UCSD-AML1 (cell line): ENCODE data around the gene EHBP1.

Experiments used
- DNase-seq: peaks from one replicate; lab custom pipeline; 2025; ENCODE audit not compliant: unreplicated experiment; lab: John Stamatoyannopoulos, UW

Gene EHBP1

DNA sequence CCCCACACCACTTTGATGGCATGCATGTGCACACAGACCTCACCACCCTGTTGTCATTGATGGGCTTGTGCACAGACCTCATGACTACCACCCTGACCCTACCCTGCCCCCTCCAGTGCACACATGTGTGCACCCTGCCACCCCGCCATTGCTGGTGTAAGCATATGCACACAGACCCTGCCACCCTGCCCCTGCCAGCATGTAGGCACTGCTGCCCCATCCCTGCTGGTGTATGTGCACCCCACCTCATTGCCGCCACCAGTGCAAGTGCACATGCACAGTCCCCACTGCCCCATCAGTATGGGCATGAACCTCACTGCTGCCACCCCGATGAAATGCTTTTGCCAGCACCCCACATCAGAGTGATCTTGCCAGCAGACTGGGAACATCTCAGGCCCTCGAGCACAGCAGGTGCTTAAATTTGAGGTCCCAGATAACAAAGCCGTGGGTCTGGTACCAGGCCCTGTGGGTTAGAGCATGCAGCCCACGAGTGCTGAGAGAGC, 169.4 kb downstream of the EHBP1 start:
- DNase-seq = no peak

DNA sequence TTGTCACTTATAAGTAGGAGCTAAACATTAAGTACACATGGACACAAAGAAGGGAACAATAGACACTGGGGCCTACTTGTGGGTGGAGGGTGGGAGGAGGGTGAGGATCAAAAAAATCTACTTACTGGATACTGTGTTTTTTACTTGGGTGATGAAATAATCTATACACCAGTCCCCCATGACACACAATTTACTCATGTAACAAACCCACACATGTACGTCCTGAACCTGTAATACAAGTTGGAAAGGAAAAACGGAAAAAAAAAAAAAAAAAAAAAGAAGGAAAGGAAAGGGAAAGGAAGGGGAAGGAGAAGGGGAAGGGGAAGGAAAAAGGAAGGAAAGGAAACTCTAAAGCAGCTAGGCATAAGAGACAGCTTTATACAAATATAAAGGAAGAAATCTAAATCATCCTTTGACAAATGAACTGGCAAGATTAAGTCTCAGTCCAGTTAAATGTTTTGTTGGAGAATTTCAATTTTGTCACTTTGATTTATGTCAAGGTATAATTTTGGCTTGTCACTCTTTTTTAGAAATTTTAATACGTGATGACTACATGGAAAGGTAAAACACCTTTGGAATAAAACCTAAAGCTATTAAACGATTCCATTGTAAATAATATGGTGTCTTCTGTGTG, 175.8 kb downstream of the EHBP1 start:
- no peak for DNase-seq

DNA sequence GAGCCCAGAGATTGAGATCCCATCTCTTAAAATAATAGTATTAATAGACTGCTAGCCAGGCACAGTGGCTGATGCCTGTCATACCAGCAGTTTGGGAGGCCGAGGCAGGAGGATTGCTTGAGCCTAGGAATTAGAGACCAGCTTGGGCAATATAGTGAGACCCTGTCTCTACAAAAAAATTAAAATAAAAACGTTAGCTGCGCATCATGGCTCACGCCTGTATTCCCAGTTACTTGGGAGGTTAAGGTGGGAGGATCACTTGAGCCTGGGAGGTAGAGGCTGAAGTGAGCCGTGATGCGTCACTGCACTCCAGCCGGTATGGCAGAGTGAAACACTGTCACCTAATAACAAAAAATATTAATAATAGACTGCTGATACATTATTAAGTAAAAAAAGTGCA, 178.1 kb downstream of the EHBP1 start:
- no peak for DNase-seq

GRCh38 chr2:62884086-62884485, 178.6 kb downstream of the EHBP1 start:
- DNase-seq = no peak

GRCh38 chr2:62884514-62884913, 179.0 kb downstream of the EHBP1 start:
- DNase-seq = no peak

DNA sequence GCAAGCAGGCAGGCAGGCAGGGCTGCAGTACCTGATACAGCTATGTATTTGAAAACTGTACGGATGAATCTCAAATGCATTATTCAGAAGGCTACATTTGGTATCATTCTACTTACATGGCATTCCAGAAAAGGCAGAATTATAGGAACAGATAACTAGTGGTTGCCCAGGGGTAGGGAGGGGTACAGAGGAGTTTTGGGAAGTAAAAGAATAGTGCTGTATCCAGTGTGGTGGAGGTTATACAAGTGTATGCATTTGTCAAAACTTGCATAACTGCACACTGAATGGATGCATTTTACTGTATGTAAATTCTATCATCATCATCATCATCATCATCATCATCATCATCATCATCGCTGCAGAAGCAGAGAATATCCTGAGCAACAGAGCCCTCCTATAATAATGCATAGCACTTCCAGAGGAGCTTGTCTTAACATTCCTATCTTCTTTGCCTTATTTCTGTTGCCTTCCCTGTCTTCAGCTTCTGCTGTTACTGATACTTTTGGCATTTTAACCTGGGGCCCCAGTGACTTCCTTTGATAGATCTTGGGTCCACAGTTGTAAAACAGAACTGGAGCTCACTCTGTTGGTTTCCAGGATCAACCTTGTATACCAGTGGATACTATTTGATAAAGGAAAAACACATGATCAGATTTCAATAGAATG, 189.6 kb downstream of the EHBP1 start:
- DNase-seq = no peak

DNA sequence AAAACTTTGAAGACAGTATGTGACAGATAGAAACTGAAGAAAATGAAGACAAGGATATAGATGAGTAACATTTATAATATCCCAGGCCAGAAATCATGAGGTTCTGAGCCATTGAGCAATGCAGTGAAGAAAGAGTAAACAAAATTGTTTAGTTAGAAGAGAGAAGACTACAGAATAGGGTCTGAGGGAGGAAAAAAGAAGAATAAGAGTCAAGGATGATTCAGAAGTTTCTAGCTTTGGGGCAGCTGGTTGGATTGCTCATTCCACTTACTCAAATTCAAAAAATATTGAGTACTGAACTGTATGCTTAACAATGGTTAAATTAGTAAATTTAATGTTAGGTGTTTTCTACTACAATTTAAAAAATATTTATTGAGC, 190.1 kb downstream of the EHBP1 start:
- no peak for DNase-seq

DNA sequence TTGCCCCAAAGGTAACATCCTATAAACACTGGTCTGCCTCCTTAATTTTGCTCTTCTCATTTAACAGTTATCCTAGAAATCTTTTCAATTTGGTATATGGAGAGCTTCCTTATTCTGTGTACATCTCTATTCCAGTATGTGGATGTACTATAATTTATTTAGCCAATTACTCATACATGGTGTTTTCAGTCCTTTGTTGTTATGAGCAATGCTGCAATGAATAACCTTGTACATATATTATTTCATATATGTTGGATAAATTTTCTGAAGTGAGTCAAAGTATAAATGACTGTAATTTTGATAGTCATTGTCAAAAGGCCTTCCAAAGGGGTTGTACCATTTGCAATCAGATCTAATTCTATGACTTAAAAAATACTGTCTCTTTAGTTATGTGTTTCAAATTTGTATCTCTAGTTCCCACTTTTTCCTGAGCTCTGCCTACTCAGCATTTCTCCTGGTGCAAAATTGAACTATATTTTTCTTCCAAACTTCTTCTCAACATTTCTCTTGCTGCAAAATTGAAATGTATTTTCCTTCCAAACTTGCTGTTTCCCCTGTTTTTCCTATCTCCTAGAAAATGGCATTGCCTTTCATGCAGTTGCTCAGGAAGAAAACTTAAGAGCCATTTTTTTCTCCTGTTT, 191.8 kb downstream of the EHBP1 start:
- no peak for DNase-seq

- no peak for DNase-seq
These were observed 198.8 kb downstream of the EHBP1 start for GRCh38 chr2:62904344-62904743.

- no peak for DNase-seq
These were observed 202.6 kb downstream of the EHBP1 start for GRCh38 chr2:62908145-62908544.

DNA sequence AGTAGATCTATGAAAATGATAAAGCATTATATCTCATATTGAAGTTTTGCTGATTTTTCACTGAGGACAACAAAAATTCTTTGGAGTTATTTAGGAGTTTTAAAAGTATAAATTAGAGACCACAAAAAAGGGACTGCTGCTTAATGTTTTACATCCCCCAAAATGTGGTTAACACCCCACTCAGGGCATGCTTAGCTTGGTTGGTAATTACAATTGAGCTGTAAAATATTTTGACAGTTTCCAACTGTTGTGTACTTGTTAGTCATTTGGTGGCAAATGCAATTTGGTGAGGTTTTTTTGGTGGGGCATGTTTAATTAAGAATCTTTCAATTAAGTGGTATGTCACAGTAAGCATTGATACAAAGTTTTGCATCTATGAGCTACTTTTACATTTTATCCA, 207.8 kb downstream of the EHBP1 start:
- DNase-seq = no peak

- no peak for DNase-seq
These were observed 213.5 kb downstream of the EHBP1 start for GRCh38 chr2:62919041-62919440.

GRCh38 chr2:62920070-62920469, 214.6 kb downstream of the EHBP1 start:
- no peak for DNase-seq

- no peak for DNase-seq
These were observed 217.7 kb downstream of the EHBP1 start for GRCh38 chr2:62923242-62923641.

DNA sequence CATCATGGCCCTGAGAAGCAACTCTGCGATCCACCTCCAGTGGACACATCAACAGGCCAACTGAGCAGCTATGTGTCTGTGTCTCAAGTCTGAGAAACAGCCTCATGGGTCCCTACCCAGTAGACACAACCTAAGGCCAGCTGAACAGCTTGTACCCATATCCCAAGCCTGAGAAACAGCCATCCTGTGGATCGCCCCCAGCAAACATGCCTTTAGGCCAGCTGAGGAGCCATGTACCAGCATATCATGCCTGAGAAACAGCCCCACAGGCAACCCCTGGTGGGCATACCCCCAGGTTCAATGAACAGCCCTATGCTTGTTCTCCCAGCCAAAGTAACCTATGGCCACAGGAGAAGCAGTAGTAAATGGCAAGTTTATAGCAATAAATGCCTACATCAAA, 218.4 kb downstream of the EHBP1 start:
- no peak for DNase-seq

GRCh38 chr2:62928015-62928414, 222.5 kb downstream of the EHBP1 start:
- no peak for DNase-seq

DNA sequence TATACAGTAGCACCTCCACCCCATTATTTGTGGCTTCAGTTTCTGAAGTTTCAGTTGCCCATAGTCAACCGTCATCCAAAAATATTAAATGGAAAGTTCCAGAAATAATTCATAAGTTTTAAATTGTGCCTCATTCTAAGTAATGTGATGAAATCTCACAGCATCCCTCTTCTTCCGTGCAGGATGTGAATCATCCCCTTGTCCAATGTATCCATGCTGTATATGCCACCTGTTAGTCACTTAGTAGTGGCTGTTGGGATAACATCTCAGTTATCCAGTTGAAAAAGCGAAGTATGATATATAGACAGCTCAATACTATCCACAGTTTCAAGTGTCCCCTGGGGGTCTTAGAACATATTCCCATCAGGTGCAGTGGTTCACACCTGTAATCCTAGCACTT, 226.0 kb downstream of the EHBP1 start:
- no peak for DNase-seq

GRCh38 chr2:62933398-62933917, 227.9 kb downstream of the EHBP1 start:
- DNase-seq = no peak

DNA sequence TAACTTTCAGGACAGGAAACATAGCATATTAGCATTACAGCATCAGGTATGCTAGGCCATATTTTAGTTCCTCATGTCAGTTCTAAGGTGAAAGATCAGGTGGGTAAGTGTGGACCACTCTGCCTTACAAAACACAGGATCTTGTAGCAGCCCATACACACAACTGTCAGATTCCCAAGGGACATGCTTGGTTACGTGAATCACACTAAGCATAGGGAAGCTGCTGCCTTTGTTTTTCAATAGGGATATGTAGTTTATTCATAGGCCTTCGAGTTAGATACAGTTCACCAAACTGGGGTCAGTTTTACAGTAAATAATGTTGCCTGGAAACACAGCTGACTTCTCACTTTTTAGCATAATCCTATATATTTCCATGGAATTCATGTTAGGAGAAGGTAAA, 229.0 kb downstream of the EHBP1 start:
- no peak for DNase-seq

DNA sequence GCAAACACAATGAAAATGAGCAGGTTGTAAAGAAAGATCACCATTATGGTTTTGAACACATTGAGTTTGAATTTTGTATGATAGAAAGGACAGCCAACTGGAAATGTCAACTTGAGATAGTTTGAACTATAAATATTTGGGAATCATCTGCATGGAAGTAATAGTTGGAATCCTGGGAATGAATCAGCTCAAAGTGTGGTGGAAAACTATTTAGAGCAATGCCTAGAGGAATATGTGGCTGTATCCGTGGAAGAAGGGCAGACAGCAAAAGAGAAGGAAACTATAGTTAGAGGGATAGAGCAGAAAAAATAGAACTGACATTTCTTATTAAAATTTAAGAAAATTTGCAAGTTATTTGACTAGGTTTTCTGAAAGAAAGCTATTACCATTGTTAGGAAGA, 232.6 kb downstream of the EHBP1 start:
- DNase-seq = no peak

DNA sequence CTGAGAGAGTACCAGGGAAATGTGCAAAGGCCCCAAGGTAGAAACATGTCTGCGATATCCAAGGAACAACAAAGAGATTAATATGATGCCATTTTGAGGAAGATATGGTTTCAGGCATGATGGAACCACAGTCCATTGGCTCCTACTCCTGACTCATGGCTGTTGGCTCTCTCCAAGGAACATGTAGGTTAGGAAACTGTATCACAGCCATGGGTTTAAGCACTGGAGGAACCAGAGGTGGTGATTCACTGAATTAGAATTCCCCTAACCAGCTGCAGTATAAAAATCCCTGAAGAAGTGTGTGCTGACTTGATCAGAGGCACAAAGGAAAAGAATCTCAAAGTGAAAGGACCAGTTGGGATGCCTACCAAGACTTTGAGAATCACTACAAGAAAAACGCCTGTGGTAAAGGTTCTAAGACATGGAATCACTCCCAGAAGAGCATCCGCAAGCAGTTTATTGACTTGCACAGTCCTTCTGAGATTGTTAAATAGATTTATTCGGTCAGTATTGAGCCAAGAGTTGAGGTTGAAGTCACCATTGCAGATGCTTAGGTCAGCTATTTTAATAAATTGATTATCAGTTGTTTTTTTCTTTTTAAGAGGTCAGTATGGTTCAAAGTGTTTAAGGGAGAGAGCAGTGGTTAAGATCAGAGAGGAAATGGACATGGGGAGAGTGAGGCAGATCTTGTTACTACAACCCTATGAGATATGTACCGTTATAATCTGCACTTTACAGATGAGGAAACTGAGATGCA, 234.4 kb downstream of the EHBP1 start:
- no peak for DNase-seq
